H1 (cell line): Measurements from ENCODE around the gene IKZF3. TPM values are rescaled to one million over a fixed set of nuclear protein-coding genes. Genes with fewer than 3 reads are reported as not detected.

ENCODE experiments used
- CHD7 ChIP-seq: fragments of 300-600 bp; sonication (generic); IDR thresholded peaks from 2 replicates; pipeline ENCODE4 v1.7.1; 2012; ENCODE audit warnings: low read length, moderate library complexity, mild to moderate bottlenecking, inconsistent platforms; ENCODE audit not compliant: insufficient replicate concordance
- RFX5 ChIP-seq: IDR thresholded peaks from 2 replicates; pipeline ENCODE4 v1.6.1; 2011; ENCODE audit warnings: low read depth, low read length, improper control_type of control experiment, borderline replicate concordance
- RNF2 ChIP-seq: fragments of 200-900, 300-1000 bp; sonication (generic); IDR thresholded peaks from 2 replicates; pipeline ENCODE4 v1.7.1; 2016; ENCODE audit warnings: borderline replicate concordance, low read depth, mild to moderate bottlenecking, antibody characterized with exemption, low read length; ENCODE audit not compliant: poor library complexity, severe bottlenecking; ENCODE audit errors: missing control alignments
- SIX5 ChIP-seq: IDR thresholded peaks from 2 replicates; pipeline ENCODE4 v1.6.1; 2011; ENCODE audit warnings: mild to moderate bottlenecking, low read depth, low read length
- TCF12 ChIP-seq: IDR thresholded peaks from 2 replicates; pipeline ENCODE4 v1.6.1; 2011; ENCODE audit warnings: low read depth, mild to moderate bottlenecking, low read length
- polyA plus RNA-seq, 7 experiments: library from polyadenylated mRNA; depleted of rRNA in 3 of 7; stranded (reverse) in 5 of 7; unstranded in 2 of 7; fragments of >200 nt in 5 of 7; fragments of 200-250 nt in 2 of 7; gene quantifications; 1 replicate in 5 of 7; 2 replicates in 1 of 7; 4 replicates in 1 of 7; pipeline versions ENCODE4 v1.2.1 to v1.2.3, GENCODE V29; 2011 to 2013; ENCODE audit warnings: missing spikeins in 2 of 7, mixed read lengths in 2 of 7
- total RNA-seq: library from RNA; stranded (reverse); fragmentation: NEBNext Ultra II Directional; extraction: Animal tissue kit (Norgen Biotek cat#: 25700); gene quantifications from 2 replicates; pipeline ENCODE4 v1.2.1, GENCODE V29; 2021

IKZF3 gene
- total and polyA plus RNA-seq, 2 of the 8 experiments (the other 6 are each of a cell fraction or from before 2014, with no cell fraction given) = 0.23 to 0.56 TPM

DNA sequence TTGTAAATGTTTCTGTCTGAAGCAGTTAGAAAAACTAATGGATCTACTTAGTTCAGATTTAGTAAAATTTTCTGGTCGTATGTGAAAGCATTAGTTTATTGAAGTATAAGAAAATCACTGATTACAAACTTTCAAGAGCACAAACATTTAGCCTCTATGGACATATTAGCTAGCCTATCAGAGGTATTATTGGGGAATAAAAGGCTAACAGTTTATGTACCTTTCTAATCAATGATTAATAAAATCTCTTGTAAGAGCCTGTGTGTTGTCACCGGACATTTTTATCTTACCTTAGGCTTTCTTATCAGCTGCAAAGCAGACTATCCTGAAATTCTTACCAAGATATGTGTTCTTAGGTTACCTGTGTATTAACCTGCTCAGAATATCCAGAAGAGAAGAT lies 25.1 kb upstream of the IKZF3 start (continued):
- TF ChIP-seq RNF2 (no peak), CHD7 (no peak), RFX5 (no peak), TCF12 (no peak), SIX5 (no peak)
